Vagina (tissue), 2 donors: ENCODE results near the gene INPP4B. TPM values are rescaled to one million over a fixed set of nuclear protein-coding genes. Genes with fewer than 3 reads are reported as not detected.

Experiments
- DNase-seq, 2 donors: peaks; one replicate each; pipeline ENCODE4 v3.0.0-alpha.2; 2017; ENCODE audit errors: extremely low spot score in 2 of 2
- H3K27ac ChIP-seq: fragments of 200-600 bp; sonication (generic); one replicate; pipeline ENCODE4 v1.5.1; 2019
- H3K27me3 ChIP-seq: fragments of 200-600 bp; sonication (generic); one replicate; pipeline ENCODE4 v1.5.1; 2019
- H3K36me3 ChIP-seq, 2 donors: fragments of 200-600 bp; sonication (generic); one replicate each; pipeline ENCODE4 v1.5.1; 2017 to 2019
- H3K4me1 ChIP-seq: fragments of 200-600 bp; sonication (generic); one replicate; pipeline ENCODE4 v1.5.1; 2019
- H3K4me3 ChIP-seq, 2 donors: fragments of 200-600 bp; sonication (generic); 1 replicate in 1 of 2; 2 replicates in 1 of 2; pipeline ENCODE4 v1.5.1; 2016 to 2019
- H3K9me3 ChIP-seq: fragments of 200-600 bp; sonication (generic); one replicate; pipeline ENCODE4 v1.5.1; 2019
- POLR2A ChIP-seq, 2 donors: fragments of 450-650 bp; IDR thresholded peaks; one replicate each; pipeline ENCODE4 v1.6.1; 2017; ENCODE audit warnings: antibody characterized with exemption in 2 of 2, mild to moderate bottlenecking in 2 of 2, moderate library complexity in 2 of 2
- POLR2AphosphoS5 ChIP-seq, 2 donors: sonication (generic); formaldehyde crosslinking; IDR thresholded peaks; one replicate each; pipeline ENCODE4 v1.9.0; 2017; ENCODE audit warnings: antibody characterized with exemption in 2 of 2, mild to moderate bottlenecking in 2 of 2, low read depth in 1 of 2; ENCODE audit not compliant: insufficient read depth in 1 of 2
- intact Hi-C: fragments of 100-400 bp; cut with DNase I; formaldehyde crosslinking; loops from one replicate; pipeline ENCODE4 v1.15.1; 2023
- total RNA-seq: library from RNA; depleted of rRNA; stranded (reverse); fragments of >200 nt; gene quantifications from one replicate; pipeline ENCODE4 v1.2.3, GENCODE V29; 2016
- TF ChIP-seq, protein P1 (sequence below), 3 experiments: fragments of 450-650 bp in 2 of 3; fragments of 200-600 bp in 1 of 3; sonication (generic) in 1 of 3; IDR thresholded peaks; one replicate each; pipeline ENCODE4 v1.5.1; 2017 to 2019; ENCODE audit warnings: antibody characterized with exemption in 3 of 3, mild to moderate bottlenecking in 2 of 3, moderate library complexity in 2 of 3

Gene INPP4B
- total RNA-seq, 1 donor from 2014 or later: 21.1 TPM

GRCh38 chr4:142818031-142818430 lies 28.1 kb downstream of the INPP4B start:
- Histone ChIP-seq H3K27me3 (no peaks in the 10 kb centered on the region), H3K27ac (peak overlapping the region; percentile 27), H3K9me3 (no peaks in the 10 kb centered on the region), H3K36me3 (no peaks in the 10 kb centered on the region), H3K4me1 (peaks cover 20% of the 10 kb centered on the region), H3K4me3 (peak overlapping the region in 1 of 2 donors; percentile 10)
- no peak for TF ChIP-seq POLR2AphosphoS5 (IDR thresholded peaks at IDR 0.05; ENCODE audit: insufficient read depth in 1 of 2, low read depth in 1 of 2)
- DNase-seq: no peak
- intact Hi-C loops: no loop called here

DNA sequence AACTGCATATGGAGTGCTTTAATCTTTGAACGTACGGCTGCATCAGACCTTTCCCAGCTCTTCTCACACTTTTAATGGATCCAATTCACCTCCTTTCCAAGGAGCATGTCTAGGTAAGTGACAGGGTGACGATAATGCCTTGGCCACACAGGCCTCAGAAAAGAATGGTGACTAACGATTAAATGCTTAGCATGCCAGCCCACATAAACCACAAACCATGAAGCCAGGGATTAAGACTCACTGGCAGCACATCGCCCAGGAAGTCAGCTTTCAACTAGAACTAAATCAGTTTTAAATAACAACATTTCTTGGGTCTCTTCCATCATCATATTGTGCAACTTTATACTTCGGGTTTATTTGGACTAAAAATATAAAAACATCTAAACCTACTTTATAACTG lies 28.7 kb downstream of the INPP4B start:
- H3K4me1 ChIP-seq: peaks cover 20% of the 10 kb centered on the region
- no peaks in the 10 kb centered on the region for H3K36me3 ChIP-seq
- DNase-seq: no peak
- H3K27me3 ChIP-seq: no peaks in the 10 kb centered on the region
- TF ChIP-seq POLR2A (IDR thresholded peaks at IDR 0.05): no peak
- TF ChIP-seq, protein P1, sequence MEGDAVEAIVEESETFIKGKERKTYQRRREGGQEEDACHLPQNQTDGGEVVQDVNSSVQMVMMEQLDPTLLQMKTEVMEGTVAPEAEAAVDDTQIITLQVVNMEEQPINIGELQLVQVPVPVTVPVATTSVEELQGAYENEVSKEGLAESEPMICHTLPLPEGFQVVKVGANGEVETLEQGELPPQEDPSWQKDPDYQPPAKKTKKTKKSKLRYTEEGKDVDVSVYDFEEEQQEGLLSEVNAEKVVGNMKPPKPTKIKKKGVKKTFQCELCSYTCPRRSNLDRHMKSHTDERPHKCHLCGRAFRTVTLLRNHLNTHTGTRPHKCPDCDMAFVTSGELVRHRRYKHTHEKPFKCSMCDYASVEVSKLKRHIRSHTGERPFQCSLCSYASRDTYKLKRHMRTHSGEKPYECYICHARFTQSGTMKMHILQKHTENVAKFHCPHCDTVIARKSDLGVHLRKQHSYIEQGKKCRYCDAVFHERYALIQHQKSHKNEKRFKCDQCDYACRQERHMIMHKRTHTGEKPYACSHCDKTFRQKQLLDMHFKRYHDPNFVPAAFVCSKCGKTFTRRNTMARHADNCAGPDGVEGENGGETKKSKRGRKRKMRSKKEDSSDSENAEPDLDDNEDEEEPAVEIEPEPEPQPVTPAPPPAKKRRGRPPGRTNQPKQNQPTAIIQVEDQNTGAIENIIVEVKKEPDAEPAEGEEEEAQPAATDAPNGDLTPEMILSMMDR (IDR thresholded peaks at IDR 0.05): no peak
- TF ChIP-seq POLR2AphosphoS5 (IDR thresholded peaks at IDR 0.05; ENCODE audit: insufficient read depth in 1 of 2, low read depth in 1 of 2): peak in 1 of 2 donors; percentile 44
- peak overlapping the region; percentile 27 for H3K27ac ChIP-seq
- intact Hi-C loops: no loop called here
- H3K4me3 ChIP-seq: peak overlapping the region in 1 of 2 donors; percentile 10
- H3K9me3 ChIP-seq: no peaks in the 10 kb centered on the region

DNA sequence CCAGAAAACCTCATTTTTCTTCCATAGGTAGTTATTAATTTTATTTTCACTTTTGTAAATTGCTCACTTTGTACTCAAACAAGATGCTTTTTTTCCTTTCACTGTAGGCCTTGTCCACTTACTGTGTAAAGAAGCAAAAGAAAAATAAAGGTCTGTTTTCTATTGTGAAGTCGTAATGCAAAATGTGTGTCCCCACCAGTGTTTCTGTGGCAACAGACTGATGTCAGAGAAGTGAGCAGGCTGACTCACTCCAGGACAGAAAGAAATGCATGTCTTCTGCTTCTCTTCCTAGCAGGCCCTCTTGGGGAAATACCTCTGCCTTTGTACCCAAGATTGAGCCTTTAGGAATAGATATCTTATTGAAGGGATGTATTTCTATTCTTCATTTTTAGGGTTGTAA lies 30.3 kb downstream of the INPP4B start:
- peaks cover 20% of the 10 kb centered on the region for H3K4me1 ChIP-seq
- intact Hi-C loops: no loop called here
- TF ChIP-seq, protein P1 (IDR thresholded peaks at IDR 0.05): no peak
- TF ChIP-seq POLR2A (IDR thresholded peaks at IDR 0.05): no peak
- TF ChIP-seq POLR2AphosphoS5 (IDR thresholded peaks at IDR 0.05; ENCODE audit: insufficient read depth in 1 of 2, low read depth in 1 of 2): no peak
- no peaks in the 10 kb centered on the region for H3K9me3 ChIP-seq
- H3K27me3 ChIP-seq: no peaks in the 10 kb centered on the region
- H3K27ac ChIP-seq: no peak overlapping the region
- H3K4me3 ChIP-seq: no peak overlapping the region
- H3K36me3 ChIP-seq: no peaks in the 10 kb centered on the region
- no peak for DNase-seq

- TF ChIP-seq, protein P1 (IDR thresholded peaks at IDR 0.05): no peak
- TF ChIP-seq POLR2A (IDR thresholded peaks at IDR 0.05) (no peak), POLR2AphosphoS5 (IDR thresholded peaks at IDR 0.05; ENCODE audit: insufficient read depth in 1 of 2, low read depth in 1 of 2) (no peak)
- DNase-seq: no peak
- no peaks in the 10 kb centered on the region for H3K36me3 ChIP-seq
- no peaks in the 10 kb centered on the region for H3K27me3 ChIP-seq
- intact Hi-C loops: no loop called here
- H3K4me3 ChIP-seq: no peak overlapping the region
- H3K9me3 ChIP-seq: no peaks in the 10 kb centered on the region
- no peak overlapping the region for H3K27ac ChIP-seq
- H3K4me1 ChIP-seq: peaks cover 17% of the 10 kb centered on the region
Observed at GRCh38 chr4:142813388-142813787, 32.7 kb downstream of the INPP4B start.

DNA sequence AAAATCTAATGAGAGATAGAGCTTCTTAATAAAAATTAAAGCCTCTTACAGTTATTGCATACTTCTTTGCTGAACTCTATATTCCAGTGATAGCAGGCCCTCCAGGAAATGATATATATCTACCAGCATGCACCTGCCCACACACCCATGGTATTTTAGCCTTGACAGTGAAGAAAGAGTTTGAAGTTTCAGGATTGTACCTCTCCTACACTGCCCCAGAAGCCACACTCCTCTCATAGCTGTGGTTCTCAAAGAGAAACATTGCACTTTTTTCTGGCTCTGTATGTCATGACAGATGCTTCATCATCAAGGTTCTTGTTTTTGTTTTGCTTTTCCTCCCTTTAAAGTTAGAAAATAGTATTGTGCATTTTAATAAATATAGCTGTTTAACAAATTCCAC lies 34.0 kb downstream of the INPP4B start:
- TF ChIP-seq, protein P1 (IDR thresholded peaks at IDR 0.05): no peak
- no peak for TF ChIP-seq POLR2A (IDR thresholded peaks at IDR 0.05)
- TF ChIP-seq POLR2AphosphoS5 (IDR thresholded peaks at IDR 0.05; ENCODE audit: insufficient read depth in 1 of 2, low read depth in 1 of 2): no peak
- intact Hi-C loops: no loop called here
- peaks cover 4% of the 10 kb centered on the region for H3K4me1 ChIP-seq
- H3K9me3 ChIP-seq: no peaks in the 10 kb centered on the region
- H3K27me3 ChIP-seq: no peaks in the 10 kb centered on the region
- DNase-seq: no peak
- H3K36me3 ChIP-seq: no peaks in the 10 kb centered on the region
- H3K4me3 ChIP-seq: no peak overlapping the region
- no peak overlapping the region for H3K27ac ChIP-seq
